NB4 (cell line): ENCODE measurements around the gene TYW1B.

Source experiments
- CTCF ChIP-seq: IDR thresholded peaks from one replicate; pipeline ENCODE4 v1.5.1; 2012; ENCODE audit warnings: low read depth, low read length
- POLR2A ChIP-seq: IDR thresholded peaks from 2 replicates; pipeline ENCODE4 v1.6.1; 2011; ENCODE audit warnings: mild to moderate bottlenecking; ENCODE audit not compliant: insufficient read length; ENCODE audit errors: extremely low read depth

GRCh38 chr7:72704894-72705293 lies 123.1 kb downstream of the TYW1B start:
- no peak for TF ChIP-seq CTCF
- no peak for TF ChIP-seq POLR2A
